NCI-H748 (cell line): Measurements from ENCODE around the gene PLCG1.
"Not testable (repeated sequence)": the region's sequence is repeated elsewhere in the genome, so short reads cannot be mapped to it uniquely, and the experiment has no call there.

ENCODE experiments used
- DNase-seq: peaks from one replicate; lab custom pipeline; 2025; ENCODE audit not compliant: unreplicated experiment; lab: John Stamatoyannopoulos, UW

PLCG1 gene

GRCh38 chr20:41136680-41137613 is at the start of gene PLCG1:
Gene PLCG1 (plus strand): TSS chr20:41137543. CDS start chr20:41137642, 99 bp downstream.
- DNase-seq, result peak; percentile 88

- peak; percentile 76 for DNase-seq
These were observed 49.6 kb upstream of the PLCG1 start for GRCh38 chr20:41087777-41088176.

- no peak for DNase-seq
These were observed 47.8 kb upstream of the PLCG1 start for GRCh38 chr20:41089555-41089954.

GRCh38 chr20:41091927-41092326 is 45.4 kb upstream of the PLCG1 start:
- no peak for DNase-seq

- DNase-seq, result no peak
These were observed 42.8 kb upstream of the PLCG1 start for GRCh38 chr20:41094353-41095055.

GRCh38 chr20:41095110-41095969 is 42.0 kb upstream of the PLCG1 start:
- DNase-seq, result peak; percentile 39

- DNase-seq, result no peak
These were observed 38.6 kb upstream of the PLCG1 start for GRCh38 chr20:41098703-41099250.

GRCh38 chr20:41100001-41100480 is 37.3 kb upstream of the PLCG1 start:
- no peak for DNase-seq

GRCh38 chr20:41101660-41102059 is 35.7 kb upstream of the PLCG1 start:
- no peak for DNase-seq

- no peak for DNase-seq
These were observed 28.8 kb upstream of the PLCG1 start for GRCh38 chr20:41108531-41108930.

GRCh38 chr20:41110012-41110411 is 27.3 kb upstream of the PLCG1 start:
- no peak for DNase-seq

- no peak for DNase-seq
These were observed 26.3 kb upstream of the PLCG1 start for GRCh38 chr20:41110930-41111577.

- DNase-seq, result no peak
These were observed 25.8 kb upstream of the PLCG1 start for GRCh38 chr20:41111578-41111951.

- no peak for DNase-seq
These were observed 20.9 kb upstream of the PLCG1 start for GRCh38 chr20:41116282-41116956.

- DNase-seq, result not testable (repeated sequence)
These were observed 19.2 kb upstream of the PLCG1 start for GRCh38 chr20:41118159-41118558.

- DNase-seq, result no peak
These were observed 18.7 kb upstream of the PLCG1 start for GRCh38 chr20:41118632-41119031.

GRCh38 chr20:41119614-41120561 is 17.5 kb upstream of the PLCG1 start:
- peak; percentile 9 for DNase-seq

GRCh38 chr20:41121399-41121798 is 15.9 kb upstream of the PLCG1 start:
- no peak for DNase-seq

GRCh38 chr20:41123631-41124030 is 13.7 kb upstream of the PLCG1 start:
- DNase-seq, result no peak
